ENCODE measurements around the gene TNFAIP8.

The TNFAIP8 gene

DNA sequence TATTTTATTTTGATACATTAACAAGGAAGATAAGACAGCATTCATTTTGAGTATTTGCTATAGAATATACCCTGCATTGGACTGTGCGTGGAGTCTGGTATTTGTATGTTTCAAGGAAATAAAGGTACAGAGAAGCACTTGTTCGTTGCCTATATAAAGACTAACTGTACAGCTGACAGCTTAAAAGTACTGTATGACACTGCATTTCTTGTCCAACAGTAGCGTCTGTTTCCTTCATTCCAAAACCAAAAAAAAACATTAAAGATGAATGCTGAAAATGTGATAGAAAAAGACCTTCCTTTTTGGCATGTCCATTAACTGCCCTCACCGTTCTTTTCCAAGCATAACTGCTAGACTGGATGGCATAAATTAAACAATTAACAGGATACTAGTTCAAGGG is 15.3 kb downstream of the TNFAIP8 start:
- DNase-seq = no peak

DNA sequence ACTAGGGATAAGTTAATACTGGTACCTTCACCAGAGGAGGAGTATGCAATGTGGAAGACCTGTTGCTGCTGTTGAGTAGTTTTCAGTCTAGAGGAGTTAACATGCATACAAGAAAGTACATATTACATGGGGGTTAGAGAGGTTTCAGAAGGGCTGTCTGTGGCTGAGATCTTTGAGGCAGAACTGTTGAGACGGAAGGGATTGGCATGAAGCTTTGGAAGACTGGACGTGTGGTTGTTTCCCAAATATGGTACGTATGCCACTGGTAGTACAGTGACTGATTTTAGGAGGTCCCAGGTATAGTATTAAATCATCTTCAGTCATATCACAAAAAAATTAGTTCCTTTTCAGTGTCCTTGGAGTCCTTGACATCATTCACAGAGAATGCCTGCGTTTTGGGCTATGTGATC is 17.6 kb downstream of the TNFAIP8 start:
- no peak for DNase-seq

DNA sequence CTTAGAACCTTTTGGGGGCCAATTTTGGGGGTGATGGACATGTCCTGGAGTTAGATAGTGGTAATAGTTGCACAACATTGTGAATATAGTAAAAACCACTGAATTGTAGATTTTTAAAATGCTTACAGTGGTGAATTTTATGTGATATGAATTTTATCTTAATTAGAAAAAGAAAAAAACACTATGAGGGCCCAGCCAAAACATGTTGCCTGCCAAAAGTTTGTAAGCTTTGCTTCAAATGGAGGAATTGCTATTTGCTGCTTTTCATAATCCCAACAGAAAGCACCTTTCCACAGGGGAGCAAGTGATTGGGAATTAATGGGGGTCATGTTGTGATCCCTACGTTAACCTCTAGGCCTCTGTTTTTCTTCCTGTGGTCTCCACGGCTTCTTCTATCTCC is 19.1 kb downstream of the TNFAIP8 start:
- no peak for DNase-seq

DNA sequence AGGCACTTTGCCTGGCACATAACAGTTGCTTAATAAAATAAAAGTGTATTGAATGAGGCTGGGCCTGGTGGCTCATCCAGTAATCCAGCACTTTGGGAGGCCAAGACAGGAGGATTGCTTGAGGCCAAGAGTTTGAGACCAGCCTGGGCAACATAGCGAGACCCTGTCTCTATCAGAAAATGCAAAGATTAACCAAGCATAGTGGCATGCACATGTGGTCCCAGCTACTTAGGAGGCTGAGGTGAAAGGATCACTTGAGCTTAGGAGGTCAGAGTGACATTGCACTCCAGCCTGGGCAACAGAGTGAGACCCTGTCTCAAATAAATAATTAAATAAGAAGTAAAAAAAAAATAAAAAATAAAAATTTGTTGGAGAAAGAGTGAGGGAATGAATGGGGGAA is 21.2 kb downstream of the TNFAIP8 start:
- no peak for DNase-seq

DNA sequence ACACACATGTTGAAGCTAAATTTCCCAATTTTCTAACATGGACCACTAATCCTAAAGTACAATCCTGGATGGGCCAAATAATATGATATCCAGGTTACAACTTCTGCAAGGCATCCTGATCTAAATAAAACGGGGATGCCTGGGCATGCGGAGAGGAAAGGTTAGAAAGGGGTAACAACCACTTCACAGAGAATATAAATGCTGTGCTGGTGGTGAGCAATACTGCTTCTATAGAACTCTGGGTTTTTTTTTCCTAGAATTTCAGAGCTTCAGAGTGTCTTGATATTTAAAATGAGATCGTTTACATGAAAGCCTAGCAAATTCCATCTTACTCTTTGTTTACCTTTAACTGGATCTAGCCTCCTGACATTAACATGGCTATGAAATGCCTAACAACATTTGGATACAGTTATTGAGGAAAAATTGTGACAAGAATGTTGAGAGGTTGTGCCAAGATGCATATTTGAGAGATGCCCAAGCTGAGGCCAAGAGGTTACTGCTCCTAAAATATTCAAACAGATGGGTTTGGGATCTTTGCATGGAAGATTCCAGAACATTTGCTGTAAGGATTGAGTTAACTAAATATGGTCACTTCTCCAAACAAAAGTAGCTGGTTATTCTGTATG is 22.4 kb downstream of the TNFAIP8 start:
- no peak for DNase-seq

DNA sequence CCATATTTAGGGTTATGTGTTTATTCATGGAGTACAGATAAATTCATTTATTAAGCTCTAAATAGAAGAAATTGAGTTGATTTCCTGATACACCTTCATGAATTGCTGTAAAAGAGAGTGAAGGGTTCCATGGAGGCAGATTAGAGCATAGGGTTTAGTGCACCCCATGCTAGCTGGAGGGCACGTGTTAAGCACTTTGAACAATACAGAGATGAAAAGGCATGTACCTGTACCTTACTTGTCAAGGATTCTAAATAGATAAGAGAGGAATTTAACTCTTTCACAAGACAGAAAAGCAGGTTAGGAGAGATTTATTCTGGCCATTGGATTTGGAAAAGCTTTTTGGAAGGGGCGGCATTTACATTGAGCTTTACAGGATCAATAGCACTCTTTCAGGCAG is 23.3 kb downstream of the TNFAIP8 start:
- no peak for DNase-seq

DNA sequence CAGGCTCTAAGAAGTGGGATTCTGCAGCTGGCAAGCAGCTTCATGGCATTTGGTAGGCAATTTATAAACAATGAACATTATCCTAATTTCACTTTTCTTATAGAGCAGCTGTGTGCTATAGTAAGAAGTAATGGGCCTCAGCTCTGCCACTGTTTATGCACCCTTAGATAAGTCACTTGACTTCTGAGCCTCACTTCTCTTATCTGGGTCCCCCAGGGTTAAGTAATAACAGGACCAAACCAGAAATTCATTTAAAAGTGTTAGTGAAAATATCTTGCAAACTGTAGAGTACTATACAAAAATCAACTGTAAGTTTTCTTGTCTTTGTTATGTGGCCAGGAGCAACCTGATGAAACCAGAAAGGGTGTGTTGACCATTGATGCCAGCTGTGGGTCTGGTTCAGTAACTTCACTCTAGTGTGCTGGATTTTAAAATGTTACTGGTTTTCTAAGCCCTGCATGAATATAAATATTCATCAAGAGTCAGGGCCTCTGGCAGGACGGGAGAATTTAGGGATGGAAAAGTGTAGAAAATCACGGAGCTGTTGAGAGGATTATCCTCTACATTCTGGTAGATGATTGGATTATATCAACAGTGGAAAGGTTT is 24.2 kb downstream of the TNFAIP8 start:
- DNase-seq = no peak

DNA sequence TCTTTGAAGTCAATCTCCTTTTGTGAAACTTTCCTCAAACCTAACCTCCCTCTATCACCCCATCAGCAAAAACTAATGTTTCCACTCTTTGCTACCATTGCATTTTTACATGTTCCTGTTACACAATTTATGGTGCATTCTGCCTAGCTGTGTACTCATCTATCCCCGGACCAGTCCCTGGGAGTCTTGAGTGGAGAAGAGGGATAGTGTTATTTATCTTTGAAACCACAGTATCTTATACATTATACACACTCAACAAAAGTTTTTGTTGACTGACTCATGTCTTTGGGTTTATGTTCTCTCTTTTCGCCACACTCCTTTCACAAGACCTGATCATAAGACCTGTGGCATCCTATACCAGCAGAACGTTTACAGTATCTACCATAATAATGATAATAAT is 26.4 kb downstream of the TNFAIP8 start:
- DNase-seq = no peak

DNA sequence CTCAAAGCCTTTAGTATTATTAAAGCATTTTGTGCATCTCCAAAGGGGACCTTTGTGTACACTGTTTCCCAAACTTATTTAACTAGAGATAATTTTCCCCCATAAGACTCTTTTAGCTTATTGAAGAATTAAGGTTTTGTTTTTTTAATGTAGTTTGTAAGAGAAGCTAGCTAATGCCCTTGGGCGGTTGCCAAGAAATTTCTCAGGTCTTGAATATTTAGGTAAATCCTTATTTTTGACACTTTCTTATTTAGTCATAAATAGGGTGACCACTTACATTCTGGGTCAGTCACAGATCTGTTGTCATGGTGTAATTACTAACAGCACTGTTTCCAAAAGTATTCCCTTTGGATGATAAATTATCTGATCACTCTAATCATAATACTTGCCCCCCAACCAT is 27.2 kb downstream of the TNFAIP8 start:
- DNase-seq = no peak

DNA sequence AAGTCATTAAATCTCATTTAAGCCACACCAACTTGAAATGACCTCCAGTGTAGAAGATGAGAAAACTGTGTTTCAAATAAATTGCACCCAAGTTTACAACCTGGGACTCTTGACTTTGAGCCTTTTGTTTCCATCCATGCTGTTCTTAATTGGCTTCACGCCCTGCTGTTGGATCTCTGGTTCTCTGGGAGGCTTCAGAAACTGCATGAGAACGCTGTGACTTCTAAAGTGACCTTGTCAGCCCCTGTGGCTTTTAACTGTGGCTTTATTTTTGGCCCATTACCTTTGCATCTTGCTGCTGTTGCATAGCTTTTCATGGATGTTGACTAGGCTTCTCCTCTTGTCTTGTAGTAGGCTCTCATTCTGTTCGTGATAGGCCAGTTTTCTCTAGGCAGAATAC is 29.3 kb downstream of the TNFAIP8 start:
- DNase-seq = no peak

DNA sequence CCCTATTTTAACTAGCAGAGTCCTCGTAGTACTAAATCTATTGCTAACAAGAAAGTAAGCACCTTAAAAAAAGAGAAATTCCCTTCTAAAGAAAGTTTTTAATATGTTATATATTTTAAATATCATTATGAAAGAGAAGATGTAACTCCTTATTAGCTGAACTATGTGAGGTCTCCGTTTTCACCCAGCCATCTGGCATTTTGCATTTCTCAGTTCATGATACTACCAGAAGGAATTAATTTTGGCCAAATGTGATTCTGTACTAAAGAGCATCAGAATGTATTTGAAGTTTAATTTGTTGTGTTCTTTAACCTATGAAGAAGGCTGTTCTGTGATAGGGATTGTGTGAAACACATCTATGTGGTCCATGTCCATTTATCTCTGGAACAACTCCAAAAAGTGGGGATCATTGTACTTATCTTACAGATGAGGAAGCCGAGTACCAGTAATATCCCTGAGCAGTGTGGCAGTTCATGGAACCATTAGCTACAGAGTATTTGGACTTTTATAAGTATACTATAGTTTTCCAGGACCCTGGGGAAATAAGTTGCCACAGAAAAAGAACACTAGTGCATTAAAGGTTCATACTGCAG is 29.8 kb downstream of the TNFAIP8 start:
- DNase-seq = no peak

DNA sequence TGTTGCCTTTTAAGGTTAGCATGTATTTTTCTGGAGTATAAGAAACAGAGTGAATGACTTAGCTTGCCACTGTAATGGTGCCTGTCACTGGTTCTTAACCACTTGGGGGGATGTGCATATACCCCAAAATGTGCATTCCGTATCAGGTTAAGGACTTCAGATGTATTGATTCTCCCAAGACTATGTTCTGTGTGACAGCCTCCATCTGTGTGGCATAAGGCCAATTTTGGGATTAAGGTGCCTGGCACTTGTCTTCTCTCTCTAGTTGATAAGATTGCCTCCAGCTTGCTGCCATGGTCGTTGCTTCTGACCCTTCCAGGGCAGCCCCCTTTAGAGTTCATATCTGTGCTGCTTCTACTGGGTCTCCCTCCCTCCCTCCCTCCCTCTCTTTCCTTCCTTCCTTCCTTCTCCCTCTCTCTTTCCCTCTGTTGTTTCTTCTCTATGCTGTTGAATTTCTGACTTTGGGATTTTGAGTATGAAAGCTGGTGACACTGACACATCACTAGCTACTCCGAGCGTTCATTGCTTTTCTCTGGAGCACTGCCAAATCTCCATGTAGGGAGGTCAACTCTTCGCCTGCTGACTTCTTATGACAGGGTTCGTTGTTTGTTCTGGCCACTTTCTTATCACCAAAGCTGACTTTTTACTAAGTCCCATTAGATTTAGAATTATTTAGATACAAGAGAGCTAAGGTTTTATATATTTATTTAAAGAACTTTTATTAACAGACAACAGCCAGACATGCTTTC is 31.0 kb downstream of the TNFAIP8 start:
- no peak for DNase-seq

DNA sequence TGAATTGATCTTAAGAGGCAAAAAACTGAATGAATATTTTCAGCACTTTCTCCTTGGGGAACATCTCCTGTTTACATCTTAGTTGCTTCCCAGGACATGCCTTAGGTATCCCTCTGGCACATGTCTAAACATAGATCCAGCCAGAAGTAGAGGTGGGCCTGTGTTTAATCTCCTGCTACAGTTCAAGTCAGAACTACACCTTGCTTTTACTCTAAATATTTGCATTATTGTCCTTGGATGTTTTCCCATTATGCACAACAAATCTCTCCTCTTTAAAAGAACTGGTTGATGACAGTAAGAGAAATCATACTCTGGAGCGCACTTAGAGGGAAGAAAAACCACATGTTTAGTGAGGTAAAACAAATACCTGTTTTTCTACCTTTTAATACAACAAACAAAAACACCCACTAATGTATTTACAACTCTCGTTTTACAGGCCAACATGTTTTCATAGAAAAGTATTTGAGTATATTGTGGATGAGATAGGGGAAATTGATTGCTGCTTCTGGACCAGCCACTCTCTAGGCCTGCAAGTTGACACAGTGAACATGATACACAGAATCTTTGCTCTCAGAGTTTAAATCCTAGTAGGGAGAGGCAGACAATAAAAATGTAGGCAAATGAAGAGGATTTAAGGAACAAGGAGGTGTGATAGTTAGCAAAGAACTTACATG is 32.3 kb downstream of the TNFAIP8 start:
- DNase-seq = no peak

DNA sequence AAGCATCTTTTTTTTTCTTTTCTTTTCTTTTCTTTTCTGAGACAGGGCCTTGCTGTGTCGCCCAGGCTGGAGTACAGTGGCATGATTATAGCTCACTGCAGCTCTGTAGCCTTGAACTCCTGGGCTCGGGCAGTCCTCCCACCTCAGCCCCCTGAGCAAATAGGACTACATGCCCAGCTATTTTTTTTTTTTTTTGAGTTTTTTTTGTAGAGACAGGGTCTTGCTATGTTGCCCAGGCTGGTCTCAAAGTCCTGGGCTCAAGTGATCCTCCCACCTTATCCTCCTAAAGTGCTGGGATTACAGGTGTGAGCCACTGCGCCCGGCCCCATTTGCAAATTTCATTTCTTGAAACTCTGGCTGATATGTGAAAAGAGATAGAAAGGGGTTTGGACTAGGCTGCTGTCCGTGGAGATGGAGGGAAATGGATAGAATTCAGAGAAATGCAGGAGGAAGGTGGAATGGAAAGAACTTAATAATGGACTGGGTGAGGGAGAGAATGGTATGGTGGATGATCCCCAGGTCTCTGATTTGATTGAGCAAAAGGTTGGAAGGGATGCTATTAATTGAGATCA is 32.9 kb downstream of the TNFAIP8 start:
- DNase-seq = no peak

DNA sequence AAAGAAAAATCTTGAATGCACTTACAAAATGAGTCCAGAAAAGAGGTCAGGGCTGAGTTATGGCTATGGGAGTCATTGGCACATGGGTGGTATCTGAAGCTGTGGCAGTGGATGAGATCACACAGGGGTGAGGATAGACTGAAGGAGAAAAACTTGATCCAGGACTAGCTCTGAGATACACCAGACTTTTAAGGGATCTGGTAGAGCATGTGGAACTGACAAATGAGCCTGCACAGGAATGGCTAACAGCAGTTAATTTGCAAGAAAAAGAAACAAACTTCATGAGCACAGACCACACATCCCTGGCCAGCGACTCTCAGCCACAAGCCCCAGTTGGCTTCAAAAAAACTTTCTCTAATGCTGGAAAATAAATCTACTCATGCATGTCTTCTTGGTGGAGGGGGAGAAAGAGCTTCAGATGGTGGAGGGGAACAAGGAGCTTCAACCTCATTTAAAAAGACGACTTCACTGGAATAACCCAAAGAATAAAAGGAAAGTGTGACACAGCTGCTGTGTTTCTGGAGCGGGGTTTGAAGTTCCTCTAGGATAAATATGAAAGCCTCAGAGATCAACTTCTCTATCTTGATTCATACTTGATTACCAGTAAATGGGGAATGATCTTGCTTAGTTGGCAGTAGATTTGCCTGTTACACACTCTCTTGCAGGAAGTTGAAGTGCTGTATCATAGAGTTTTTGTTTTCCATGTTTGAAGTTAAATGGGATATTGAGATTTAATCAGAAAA is 33.6 kb downstream of the TNFAIP8 start:
- DNase-seq = no peak

DNA sequence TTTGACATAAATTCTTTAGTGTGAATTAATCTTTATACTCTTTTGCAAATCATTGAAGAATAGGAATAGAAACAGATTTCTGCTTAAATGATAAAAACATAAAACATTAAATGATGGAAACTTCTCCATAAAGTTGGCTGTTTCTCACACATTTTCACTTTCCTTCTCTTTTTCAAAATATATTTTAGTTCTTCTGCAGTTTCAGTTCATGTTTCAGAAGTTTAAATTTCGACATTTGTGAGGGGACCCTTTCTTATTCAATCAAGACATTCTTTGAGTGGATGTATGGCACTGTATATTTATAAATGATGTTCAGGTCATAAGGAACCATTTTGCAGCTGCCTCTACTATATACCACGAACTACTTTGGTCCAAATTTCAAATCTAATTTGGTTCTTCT is 34.6 kb downstream of the TNFAIP8 start:
- DNase-seq = no peak

DNA sequence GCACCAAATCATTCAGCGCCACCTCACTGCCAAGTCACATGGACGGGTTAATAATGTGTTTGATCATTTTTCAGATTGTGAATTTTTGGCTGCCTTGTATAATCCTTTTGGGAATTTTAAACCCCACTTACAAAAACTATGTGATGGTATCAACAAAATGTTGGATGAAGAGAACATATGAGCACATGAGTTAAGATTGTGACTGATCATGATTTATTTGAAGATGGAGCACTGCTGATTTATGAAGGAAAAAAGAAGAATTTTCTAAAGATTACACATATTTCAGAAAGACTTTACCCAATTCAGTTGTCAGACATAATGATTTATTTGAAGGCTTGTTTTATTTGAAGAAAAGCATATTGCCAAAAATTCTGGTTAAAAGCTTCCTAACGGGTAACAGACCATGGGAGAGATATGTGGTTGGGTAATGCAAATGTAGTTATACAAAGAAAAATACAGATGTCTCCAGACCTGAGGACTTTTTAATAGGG is 37.4 kb downstream of the TNFAIP8 start:
- DNase-seq = no peak

DNA sequence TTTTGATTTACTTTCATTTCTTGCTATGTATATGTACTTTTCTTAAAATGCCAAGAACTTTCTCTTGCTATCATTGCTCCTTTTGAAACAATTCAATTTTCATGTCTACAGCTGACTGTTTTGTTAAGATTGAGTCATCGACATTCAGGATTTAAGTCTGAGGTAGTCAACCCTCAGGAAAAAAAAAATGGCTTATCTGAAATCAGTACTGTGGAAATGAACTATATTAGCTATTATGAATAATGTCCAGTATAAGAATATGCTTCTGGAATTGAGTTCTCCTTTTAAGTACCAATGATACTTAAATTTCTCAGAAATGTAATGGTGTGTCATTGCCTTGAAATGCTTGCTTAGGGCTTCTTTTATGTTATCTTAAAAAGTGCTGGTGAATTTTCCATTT is 37.9 kb downstream of the TNFAIP8 start:
- no peak for DNase-seq

DNA sequence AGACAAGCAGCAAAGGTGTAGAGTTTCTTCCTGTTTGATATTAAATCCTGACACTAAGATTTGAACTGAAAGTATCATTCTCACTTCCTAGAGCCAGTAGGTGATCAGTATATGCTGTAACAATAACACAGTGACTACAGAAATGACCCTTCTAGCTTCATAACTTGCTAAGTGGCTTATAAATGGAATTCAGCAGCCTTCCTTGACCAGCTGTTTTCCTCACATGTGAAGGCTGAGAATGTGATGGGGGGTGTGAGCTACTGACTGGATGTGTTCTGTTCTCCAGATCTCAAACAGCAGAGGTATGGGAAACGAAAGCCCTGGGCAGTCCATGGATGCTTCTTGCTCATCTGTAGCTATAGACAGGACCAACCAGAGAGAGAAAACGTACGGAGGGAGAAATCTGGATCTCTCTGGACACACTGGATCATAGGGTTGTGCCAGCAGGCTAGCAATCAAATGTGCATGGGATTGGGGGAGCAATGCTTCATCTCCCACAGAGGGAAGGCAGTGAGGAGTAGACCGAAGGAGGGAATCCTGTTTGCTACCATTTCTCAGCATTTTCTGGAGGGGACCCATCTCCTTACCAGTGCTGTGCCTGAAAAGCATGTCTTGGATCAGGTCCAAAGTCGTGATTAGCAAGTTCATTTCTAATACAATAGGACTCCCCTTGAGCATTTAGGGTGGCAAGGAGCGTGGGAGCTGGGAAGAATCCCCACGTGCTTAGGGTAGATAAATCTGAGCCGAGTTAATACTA is 39.4 kb downstream of the TNFAIP8 start:
- no peak for DNase-seq

DNA sequence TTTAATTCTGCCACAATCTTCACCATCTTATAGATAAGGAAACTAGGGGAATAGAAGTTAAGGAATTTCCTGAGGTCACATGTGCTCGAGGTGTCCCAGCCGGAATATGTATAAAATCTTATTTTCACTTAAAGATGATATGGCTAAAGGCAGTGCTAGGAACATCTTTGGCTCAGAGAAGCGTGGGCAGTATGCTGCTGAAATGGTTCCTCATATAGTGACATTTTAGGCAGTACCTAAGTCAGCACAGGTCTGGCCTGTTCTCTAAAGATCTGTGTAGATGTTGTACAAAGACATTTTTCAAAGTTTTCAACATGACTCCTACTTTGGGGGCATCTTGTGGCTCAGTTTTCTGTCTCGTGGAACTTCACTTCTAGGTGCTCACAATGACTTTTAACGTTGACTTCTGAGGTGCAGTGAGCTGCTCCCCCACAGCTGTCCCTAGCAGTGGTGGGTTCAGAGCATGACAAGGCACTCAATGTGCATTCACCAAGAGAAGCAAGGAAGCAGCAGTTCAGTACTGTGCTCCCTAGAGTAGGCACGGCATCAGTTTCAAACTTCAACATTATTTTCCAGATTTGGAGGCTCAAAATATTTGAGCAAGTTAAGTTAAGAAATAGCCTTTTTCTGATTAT is 40.3 kb downstream of the TNFAIP8 start:
- DNase-seq = no peak

Data from eye (tissue), 1 donor.